OCI-M2 (cell line): Measurements from ENCODE around the gene KCNJ16.
"Not testable (repeated sequence)": the region's sequence is repeated elsewhere in the genome, so short reads cannot be mapped to it uniquely, and the experiment has no call there.

Source experiments
- DNase-seq: peaks from one replicate; lab custom pipeline; 2025; ENCODE audit not compliant: unreplicated experiment; lab: John Stamatoyannopoulos, UW

Gene KCNJ16

GRCh38 chr17:70074956-70075355 is at the start of gene KCNJ16:
Gene KCNJ16, plus strand, starts transcription at chr17:70075225. Its CDS starts 56,863 bp downstream, at chr17:70132088.
- DNase-seq, result no peak

GRCh38 chr17:70028397-70028796 is 46.6 kb upstream of the KCNJ16 start:
- DNase-seq, result no peak

GRCh38 chr17:70028978-70029767 is 45.9 kb upstream of the KCNJ16 start:
- DNase-seq, result no peak

GRCh38 chr17:70030371-70030770 is 44.7 kb upstream of the KCNJ16 start:
- no peak for DNase-seq

- no peak for DNase-seq
These were observed 43.7 kb upstream of the KCNJ16 start for GRCh38 chr17:70031341-70031740.

- DNase-seq, result no peak
These were observed 41.9 kb upstream of the KCNJ16 start for GRCh38 chr17:70033165-70033564.

- no peak for DNase-seq
These were observed 40.9 kb upstream of the KCNJ16 start for GRCh38 chr17:70034158-70034557.

GRCh38 chr17:70037498-70037897 is 37.5 kb upstream of the KCNJ16 start:
- no peak for DNase-seq

GRCh38 chr17:70040336-70040735 is 34.7 kb upstream of the KCNJ16 start:
- DNase-seq, result no peak

GRCh38 chr17:70041061-70041460 is 34.0 kb upstream of the KCNJ16 start:
- DNase-seq, result no peak

GRCh38 chr17:70041540-70041939 is 33.5 kb upstream of the KCNJ16 start:
- DNase-seq, result no peak

- DNase-seq, result not testable (repeated sequence)
These were observed 29.2 kb upstream of the KCNJ16 start for GRCh38 chr17:70045780-70046179.

GRCh38 chr17:70047619-70048419 is 27.2 kb upstream of the KCNJ16 start:
- DNase-seq, result no peak

- no peak for DNase-seq
These were observed 25.0 kb upstream of the KCNJ16 start for GRCh38 chr17:70049801-70050591.

- no peak for DNase-seq
These were observed 24.1 kb upstream of the KCNJ16 start for GRCh38 chr17:70050931-70051330.

- no peak for DNase-seq
These were observed 21.5 kb upstream of the KCNJ16 start for GRCh38 chr17:70053241-70054234.

GRCh38 chr17:70055000-70055399 is 20.0 kb upstream of the KCNJ16 start:
- no peak for DNase-seq

GRCh38 chr17:70059071-70059470 is 16.0 kb upstream of the KCNJ16 start:
- DNase-seq, result no peak

- DNase-seq, result no peak
These were observed 15.4 kb upstream of the KCNJ16 start for GRCh38 chr17:70059649-70060048.

- DNase-seq, result no peak
These were observed 14.6 kb upstream of the KCNJ16 start for GRCh38 chr17:70060415-70060814.
